Neural cell (in vitro differentiated cells): ENCODE data around the gene NPSR1. TPM values are rescaled to one million over a fixed set of nuclear protein-coding genes. Genes with fewer than 3 reads are reported as not detected.

ENCODE experiments used
- H2AFZ ChIP-seq: fragments of 200-600, 300-800 bp; sonication (generic), shearing (Covaris generic); 2 replicates; pipeline ENCODE4 v1.6.0; 2014; ENCODE audit warnings: low read depth, mild to moderate bottlenecking, antibody characterized with exemption, low read length, moderate library complexity
- H3F3A ChIP-seq: fragments of 200-600 bp; shearing (Covaris generic); 2 replicates; pipeline ENCODE4 v1.6.1; 2016; ENCODE audit warnings: mild to moderate bottlenecking, moderate library complexity, mixed read lengths, antibody characterized with exemption, low read length; ENCODE audit not compliant: insufficient read depth, poor library complexity, severe bottlenecking
- H3K27ac ChIP-seq: fragments of 200-600, 300-800 bp; sonication (generic), shearing (Covaris generic); 2 replicates; pipeline ENCODE4 v1.5.1; 2014; ENCODE audit warnings: mild to moderate bottlenecking, low read length, moderate library complexity
- H3K27me3 ChIP-seq: fragments of 300-800, 200-600 bp; sonication (generic), shearing (Covaris generic); 2 replicates; pipeline ENCODE4 v1.6.0; 2014; ENCODE audit warnings: mild to moderate bottlenecking, low read depth, low read length, moderate library complexity; ENCODE audit not compliant: insufficient read depth
- H3K36me3 ChIP-seq: fragments of 300-800, 200-600 bp; sonication (generic), shearing (Covaris generic); 2 replicates; pipeline ENCODE4 v1.5.1; 2014; ENCODE audit warnings: mild to moderate bottlenecking, antibody characterized with exemption, low read length, moderate library complexity; ENCODE audit not compliant: insufficient read depth
- H3K4me2 ChIP-seq: fragments of 300-800, 200-600 bp; sonication (generic), shearing (Covaris generic); 2 replicates; pipeline ENCODE4 v1.6.0; 2014; ENCODE audit warnings: mild to moderate bottlenecking, low read length
- H3K4me3 ChIP-seq: fragments of 300-800, 200-600 bp; sonication (generic), shearing (Covaris generic); 2 replicates; pipeline ENCODE4 v1.5.1; 2014; ENCODE audit warnings: mild to moderate bottlenecking, low read length, moderate library complexity
- H3K79me2 ChIP-seq: fragments of 200-600 bp; shearing (Covaris generic); replicated peaks from 2 replicates; pipeline ENCODE4 v1.6.0; 2014; ENCODE audit warnings: mild to moderate bottlenecking, low read length, moderate library complexity; ENCODE audit not compliant: insufficient read depth
- H3K9ac ChIP-seq: fragments of 300-800, 200-600 bp; sonication (generic), shearing (Covaris generic); 2 replicates; pipeline ENCODE4 v1.6.1; 2016; ENCODE audit warnings: mild to moderate bottlenecking, low read length, mixed read lengths
- H3K9me2 ChIP-seq: fragments of 200-600 bp; shearing (Covaris generic); 2 replicates; pipeline ENCODE4 v1.6.1; 2016; ENCODE audit warnings: mild to moderate bottlenecking, low read length, mixed read lengths; ENCODE audit not compliant: insufficient read depth
- H3K9me3 ChIP-seq: fragments of 200-600, 300-800 bp; sonication (generic), shearing (Covaris generic); 2 replicates; pipeline ENCODE4 v1.6.1; 2016; ENCODE audit warnings: mild to moderate bottlenecking, mixed run types, low read length, moderate library complexity, mixed read lengths
- H4K20me1 ChIP-seq: fragments of 200-600 bp; shearing (Covaris generic); 2 replicates; pipeline ENCODE4 v1.6.1; 2016; ENCODE audit warnings: mild to moderate bottlenecking, mixed run types; ENCODE audit not compliant: insufficient read depth
- CTCF ChIP-seq: fragments of 450-650 bp; IDR thresholded peaks from 2 replicates; pipeline ENCODE4 v1.5.1; 2014; ENCODE audit warnings: antibody characterized with exemption, mild to moderate bottlenecking, moderate library complexity; ENCODE audit not compliant: poor library complexity, severe bottlenecking
- EP300 ChIP-seq: fragments of 450-650 bp; conservative IDR thresholded peaks from 2 replicates; pipeline ENCODE4 v1.6.1; 2014; ENCODE audit warnings: antibody characterized with exemption, mild to moderate bottlenecking, moderate library complexity; ENCODE audit not compliant: poor library complexity, severe bottlenecking
- POLR2AphosphoS5 ChIP-seq: IDR thresholded peaks from 2 replicates; pipeline ENCODE4 v1.6.1; 2012
- RAD21 ChIP-seq: fragments of 450-650 bp; conservative IDR thresholded peaks from 2 replicates; pipeline ENCODE4 v1.6.1; 2014; ENCODE audit warnings: antibody characterized with exemption, mild to moderate bottlenecking, moderate library complexity
- REST ChIP-seq: IDR thresholded peaks from 2 replicates; pipeline ENCODE4 v1.6.1; 2012; ENCODE audit warnings: borderline replicate concordance
- SMC3 ChIP-seq: fragments of 450-650 bp; conservative IDR thresholded peaks from 2 replicates; pipeline ENCODE4 v1.6.1; 2014; ENCODE audit warnings: antibody characterized with exemption, mild to moderate bottlenecking, moderate library complexity; ENCODE audit not compliant: poor library complexity
- TAF1 ChIP-seq: IDR thresholded peaks from 2 replicates; pipeline ENCODE4 v1.6.1; 2012; ENCODE audit warnings: low read depth
- polyA plus RNA-seq: library from polyadenylated mRNA; depleted of rRNA; stranded (reverse); fragments of >200 nt; gene quantifications from 2 replicates; pipeline ENCODE4 v1.2.3, GENCODE V29; 2014

The NPSR1 gene
- polyA plus RNA-seq, 1 donor from 2014 or later = not detected

- no peak overlapping the region for H2AFZ ChIP-seq
Observed at GRCh38 chr7:34821932-34822558, 164.0 kb downstream of the NPSR1 start.

GRCh38 chr7:34823650-34824258 lies 165.7 kb downstream of the NPSR1 start:
- no peaks in the 10 kb centered on the region for H3K27me3 ChIP-seq
- H3K27ac ChIP-seq = no peak overlapping the region
- H3K79me2 ChIP-seq = no peaks in the 10 kb centered on the region
- no peak overlapping the region for H2AFZ ChIP-seq
- no peaks in the 10 kb centered on the region for H3K9me2 ChIP-seq
- no peaks in the 10 kb centered on the region for H4K20me1 ChIP-seq
- H3F3A ChIP-seq = no peaks in the 10 kb centered on the region
- no peaks in the 10 kb centered on the region for H3K36me3 ChIP-seq
- no peaks in the 10 kb centered on the region for H3K9me3 ChIP-seq
- H3K9ac ChIP-seq = no peak overlapping the region
- no peak overlapping the region for H3K4me3 ChIP-seq
- TF ChIP-seq SMC3 (peak; percentile 61), TAF1 (no peak), RAD21 (peak; percentile 45), CTCF (peak; percentile 55)
- H3K4me2 ChIP-seq = no peak overlapping the region

More at GRCh38 chr7:34821932-34822558, 164.0 kb downstream of the NPSR1 start:
- Histone ChIP-seq H4K20me1 (no peaks in the 10 kb centered on the region), H3K27ac (no peak overlapping the region), H3F3A (no peaks in the 10 kb centered on the region), H3K36me3 (no peaks in the 10 kb centered on the region), H3K79me2 (no peaks in the 10 kb centered on the region), H3K9me3 (no peaks in the 10 kb centered on the region), H3K27me3 (no peaks in the 10 kb centered on the region), H3K9me2 (no peaks in the 10 kb centered on the region), H3K9ac (no peak overlapping the region), H3K4me3 (no peak overlapping the region), H3K4me2 (no peak overlapping the region)
- no peak for TF ChIP-seq CTCF
- no peak for TF ChIP-seq REST
- no peak for TF ChIP-seq EP300
- no peak for TF ChIP-seq POLR2AphosphoS5
- TF ChIP-seq RAD21 = no peak
- TF ChIP-seq TAF1 = no peak
- TF ChIP-seq SMC3 = no peak
